Uterus (tissue), 2 donors: Measurements from ENCODE around the gene CACNA1C.

ENCODE experiments used
- CTCF ChIP-seq, 4 experiments: fragments of 200-600 bp in 2 of 4; fragments of 450-650 bp in 2 of 4; sonication (generic) in 2 of 4; IDR thresholded peaks; one replicate each; pipeline ENCODE4 v1.5.1; 2016 to 2019; ENCODE audit warnings: antibody characterized with exemption in 4 of 4, mild to moderate bottlenecking in 2 of 4, moderate library complexity in 1 of 4
- POLR2A ChIP-seq, 2 donors: fragments of 450-650 bp; IDR thresholded peaks; one replicate each; pipeline ENCODE4 v1.6.1; 2016; ENCODE audit warnings: antibody characterized with exemption in 2 of 2, mild to moderate bottlenecking in 1 of 2, moderate library complexity in 1 of 2

- TF ChIP-seq CTCF (IDR thresholded peaks at IDR 0.05): no peak
- TF ChIP-seq POLR2A (IDR thresholded peaks at IDR 0.05): peak in 1 of 2 donors; percentile 3
Observed at GRCh38 chr12:2084553-2085296, 31.9 kb downstream of the CACNA1C start.
